Esophagus muscularis mucosa (tissue), 4 donors: ENCODE results near the gene MMS19. TPM values are rescaled to one million over a fixed set of nuclear protein-coding genes. Genes with fewer than 3 reads are reported as not detected.

Experiments used
- DNase-seq: peaks from one replicate; pipeline ENCODE4 v3.0.0-alpha.2; 2017; ENCODE audit errors: extremely low spot score
- H3K27ac ChIP-seq, 4 donors: fragments of 200-600 bp; sonication (generic); replicated peaks in 1 of 4; 1 replicate in 3 of 4; 2 replicates in 1 of 4; pipeline ENCODE4 v1.5.1; 2016 to 2019; ENCODE audit warnings: mild to moderate bottlenecking in 1 of 4
- H3K27me3 ChIP-seq, 4 donors: fragments of 200-600 bp; sonication (generic); one replicate each; pipeline versions ENCODE4 v1.5.1 to v1.6.0; 2016 to 2019
- H3K36me3 ChIP-seq, 4 donors: fragments of 200-600 bp; sonication (generic); one replicate each; pipeline ENCODE4 v1.5.1; 2016 to 2019
- H3K4me1 ChIP-seq, 4 donors: fragments of 200-600 bp; sonication (generic); one replicate each; pipeline ENCODE4 v1.5.1; 2016 to 2019
- H3K4me3 ChIP-seq, 4 donors: fragments of 200-600 bp; sonication (generic); 1 replicate in 2 of 4; 2 replicates in 2 of 4; pipeline ENCODE4 v1.5.1; 2016 to 2019; ENCODE audit warnings: mild to moderate bottlenecking in 4 of 4, moderate library complexity in 1 of 4
- H3K9me3 ChIP-seq, 4 donors: fragments of 200-600 bp; sonication (generic); 1 replicate in 3 of 4; 2 replicates in 1 of 4; pipeline ENCODE4 v1.5.1; 2016 to 2019
- EP300 ChIP-seq: sonication (generic); formaldehyde crosslinking; IDR thresholded peaks from one replicate; pipeline ENCODE4 v1.6.1; 2017; ENCODE audit warnings: antibody characterized with exemption
- POLR2A ChIP-seq: fragments of 450-650 bp; IDR thresholded peaks from one replicate; pipeline ENCODE4 v1.6.1; 2017; ENCODE audit warnings: antibody characterized with exemption, moderate library complexity, mild to moderate bottlenecking, low read depth
- POLR2AphosphoS5 ChIP-seq, 2 donors: sonication (generic); formaldehyde crosslinking; IDR thresholded peaks; one replicate each; pipeline ENCODE4 v1.6.1; 2017; ENCODE audit warnings: antibody characterized with exemption in 2 of 2
- WGBS: methylation state at CpG from one replicate; pipeline ENCODE4 v1.1.5; 2018; 5-methylcytosine and 5-hydroxymethylcytosine counted together
- intact Hi-C: fragments of 100-400 bp; cut with DNase I; formaldehyde crosslinking; loops from one replicate; pipeline ENCODE4 v1.15.1; 2023
- small RNA-seq, 3 donors: library from RNA; depleted of rRNA; stranded (forward); fragments of <200 nt; gene quantifications; one replicate each; pipeline ENCODE3, GENCODE V24; 2016
- total RNA-seq, 4 donors: library from RNA; depleted of rRNA; stranded (reverse); fragments of >200 nt; gene quantifications; one replicate each; pipeline versions ENCODE4 v1.1.0 to v1.2.1, GENCODE V29; 2016
- TF ChIP-seq, protein P1 (sequence below), 3 experiments: fragments of 200-600 bp in 2 of 3; fragments of 450-650 bp in 1 of 3; sonication (generic) in 2 of 3; IDR thresholded peaks; one replicate each; pipeline ENCODE4 v1.5.1; 2017 to 2019; ENCODE audit warnings: antibody characterized with exemption in 3 of 3, mild to moderate bottlenecking in 2 of 3, moderate library complexity in 1 of 3

Gene MMS19
- total RNA-seq, 4 donors from 2014 or later = 46.9 to 51.4 (median 48.6) TPM

DNA sequence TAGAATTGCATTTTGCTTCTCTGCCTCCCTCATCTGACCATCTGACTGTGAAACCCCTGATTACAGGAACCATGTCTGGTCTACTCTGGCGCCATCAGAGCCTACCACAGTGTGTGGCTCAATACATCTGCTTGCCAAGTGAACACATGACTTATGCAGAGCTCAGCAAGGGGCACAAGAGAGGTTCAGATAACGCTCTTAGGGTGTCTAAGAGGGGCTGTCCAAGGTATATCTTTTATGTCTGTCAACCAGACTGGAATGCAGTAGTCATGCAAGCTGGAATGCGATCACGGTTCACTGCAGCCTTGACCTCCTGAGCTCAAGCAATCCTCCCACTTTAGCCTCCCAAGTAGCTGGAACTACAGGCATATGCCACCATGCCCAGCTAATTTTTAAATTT is 86.8 kb downstream of the MMS19 start:
- no peak overlapping the region for H3K27ac ChIP-seq
- H3K9me3 ChIP-seq = no peaks in the 10 kb centered on the region
- H3K4me3 ChIP-seq = no peak overlapping the region
- intact Hi-C loops = no loop called here
- peaks cover 4 to 13% (median 11%) of the 10 kb centered on the region in 4 donors for H3K4me1 ChIP-seq
- no peak for TF ChIP-seq EP300
- TF ChIP-seq, protein P1, sequence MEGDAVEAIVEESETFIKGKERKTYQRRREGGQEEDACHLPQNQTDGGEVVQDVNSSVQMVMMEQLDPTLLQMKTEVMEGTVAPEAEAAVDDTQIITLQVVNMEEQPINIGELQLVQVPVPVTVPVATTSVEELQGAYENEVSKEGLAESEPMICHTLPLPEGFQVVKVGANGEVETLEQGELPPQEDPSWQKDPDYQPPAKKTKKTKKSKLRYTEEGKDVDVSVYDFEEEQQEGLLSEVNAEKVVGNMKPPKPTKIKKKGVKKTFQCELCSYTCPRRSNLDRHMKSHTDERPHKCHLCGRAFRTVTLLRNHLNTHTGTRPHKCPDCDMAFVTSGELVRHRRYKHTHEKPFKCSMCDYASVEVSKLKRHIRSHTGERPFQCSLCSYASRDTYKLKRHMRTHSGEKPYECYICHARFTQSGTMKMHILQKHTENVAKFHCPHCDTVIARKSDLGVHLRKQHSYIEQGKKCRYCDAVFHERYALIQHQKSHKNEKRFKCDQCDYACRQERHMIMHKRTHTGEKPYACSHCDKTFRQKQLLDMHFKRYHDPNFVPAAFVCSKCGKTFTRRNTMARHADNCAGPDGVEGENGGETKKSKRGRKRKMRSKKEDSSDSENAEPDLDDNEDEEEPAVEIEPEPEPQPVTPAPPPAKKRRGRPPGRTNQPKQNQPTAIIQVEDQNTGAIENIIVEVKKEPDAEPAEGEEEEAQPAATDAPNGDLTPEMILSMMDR (IDR thresholded peaks at IDR 0.05) = no peak
- no peak for TF ChIP-seq POLR2A
- TF ChIP-seq POLR2AphosphoS5 (IDR thresholded peaks at IDR 0.05) = no peak
- WGBS = 79% methylated on average over 4 of the region's 4 CpGs
- DNase-seq = no peak
- no peaks in the 10 kb centered on the region for H3K36me3 ChIP-seq
- H3K27me3 ChIP-seq = no peaks in the 10 kb centered on the region

DNA sequence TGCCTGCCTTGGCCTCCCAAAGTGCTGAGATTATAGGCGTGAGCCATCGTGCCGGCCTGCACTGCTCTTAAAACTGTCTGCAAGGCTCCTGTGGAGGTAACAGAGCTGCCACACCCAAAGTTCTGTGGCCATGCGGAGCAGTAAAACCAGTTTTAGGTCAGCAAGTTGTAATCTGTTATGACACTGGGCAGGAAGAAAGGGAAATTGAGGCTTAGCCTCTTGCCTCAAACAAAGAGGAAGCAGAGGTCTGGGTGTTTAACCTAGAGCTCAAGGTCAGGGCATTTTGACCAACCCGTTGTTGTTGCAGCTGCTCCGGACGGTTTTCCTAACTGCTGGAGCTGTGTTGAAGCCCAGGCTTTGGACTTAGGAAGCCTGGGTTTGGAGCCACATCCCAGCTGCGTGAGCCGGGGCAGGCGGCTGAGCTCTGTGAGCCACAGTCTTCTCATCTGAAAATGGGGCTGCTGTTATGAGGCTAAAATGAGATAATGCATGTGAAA is 89.7 kb downstream of the MMS19 start:
- H3K9me3 ChIP-seq = no peaks in the 10 kb centered on the region
- WGBS = 73% methylated on average over 7 of the region's 10 CpGs
- no peaks in the 10 kb centered on the region for H3K36me3 ChIP-seq
- no peak overlapping the region for H3K27ac ChIP-seq
- no peak overlapping the region for H3K4me3 ChIP-seq
- TF ChIP-seq EP300 (no peak), POLR2A (no peak), POLR2AphosphoS5 (IDR thresholded peaks at IDR 0.05) (no peak)
- TF ChIP-seq, protein P1 (IDR thresholded peaks at IDR 0.05) = no peak
- DNase-seq = no peak
- intact Hi-C loops = no loop called here
- peaks cover 4 to 14% (median 11%) of the 10 kb centered on the region in 4 donors for H3K4me1 ChIP-seq
- H3K27me3 ChIP-seq = no peaks in the 10 kb centered on the region

Small RNA genes within 50 kb of the gene (small RNA-seq; reads per million reads assigned to genes)
- gene RF00019 = 0 reads per million in 3 donors

Other genes with a start within 250 kb of the MMS19 start
- 1 to 10 TPM; 3.5 to 5.4 (median 4.6) TPM for gene ARHGAP19, start 205.8 kb downstream of the MMS19 start, total RNA-seq
- 10 to 100 TPM in 1 of 4 donors, 1 to 10 TPM in 3; 6.1 to 10.3 (median 9.0) TPM for gene FRAT1, start 179.2 kb downstream of the MMS19 start, total RNA-seq
- gene FRAT2, start 163.7 kb downstream of the MMS19 start, total RNA-seq = 10 to 100 TPM; 18.7 to 27.8 (median 19.6) TPM
- gene RRP12, start 97.1 kb downstream of the MMS19 start, total RNA-seq = 10 to 100 TPM in 2 of 4 donors, 1 to 10 TPM in 2; 7.1 to 20.0 (median 12.1) TPM
- gene PGAM1, start 72.2 kb downstream of the MMS19 start, total RNA-seq = 100 to 1,000 TPM; 282 to 381 (median 321) TPM
- 10 to 100 TPM; 21.9 to 41.9 (median 30.7) TPM for gene EXOSC1, start 52.4 kb downstream of the MMS19 start, total RNA-seq
- 10 to 100 TPM; 23.9 to 37.2 (median 28.3) TPM for gene ZDHHC16, start 52.2 kb downstream of the MMS19 start, total RNA-seq
- 10 to 100 TPM in 3 of 4 donors, 1 to 10 TPM in 1; 4.2 to 18.4 (median 14.1) TPM for gene UBTD1, start 502 bp upstream of the MMS19 start, total RNA-seq
- 1 to 10 TPM in 2 of 4 donors, under 1 TPM in 1, not detected in 1; 0.33 to 1.6 (median 1.2) TPM for gene ANKRD2, start 74.4 kb upstream of the MMS19 start, total RNA-seq
- 1 to 10 TPM in 1 of 4 donors, under 1 TPM in 3; 0.45 to 1.5 (median 0.83) TPM for gene HOGA1, start 86.0 kb upstream of the MMS19 start, total RNA-seq
- under 1 TPM in 1 of 4 donors, not detected in 3; 0.46 TPM for gene C10orf62, start 91.3 kb upstream of the MMS19 start, total RNA-seq
- gene MORN4, start 135.1 kb upstream of the MMS19 start, total RNA-seq = 10 to 100 TPM in 1 of 4 donors, 1 to 10 TPM in 3; 2.1 to 11.5 (median 4.5) TPM
- 10 to 100 TPM; 17.0 to 27.3 (median 24.1) TPM for gene PI4K2A, start 142.2 kb upstream of the MMS19 start, total RNA-seq
- 10 to 100 TPM; 29.9 to 65.5 (median 36.3) TPM for gene AVPI1, start 188.8 kb upstream of the MMS19 start, total RNA-seq
- 100 to 1,000 TPM in 1 of 4 donors, 10 to 100 TPM in 3; 43.4 to 104 (median 73.9) TPM for gene MARVELD1, start 215.3 kb upstream of the MMS19 start, total RNA-seq
- gene ZFYVE27, start 238.7 kb upstream of the MMS19 start, total RNA-seq = 10 to 100 TPM in 3 of 4 donors, 1 to 10 TPM in 1; 7.1 to 17.2 (median 16.0) TPM